Endothelial cell of umbilical vein (primary cell): ENCODE data around the gene MINDY3. TPM values are rescaled to one million over a fixed set of nuclear protein-coding genes. Genes with fewer than 3 reads are reported as not detected.

Source experiments
- BruUV-seq: library from RNA; stranded (reverse); fragments of 400-500 nt; replicated peaks from 2 replicates; lab custom pipeline; 2021; lab: Mats Ljungman, UMichigan
- CTCF ChIA-PET: fragments of 300-600, 350-600 bp; sonication (Branson Sonifier 250); formaldehyde crosslinking; loops from one replicate; lab custom pipeline; 2021; ENCODE audit warnings: antibody characterized with exemption, inconsistent platforms; lab: Charles Lee
- POLR2A ChIA-PET: fragments of 300-600, 350-600 bp; sonication (Branson Sonifier 250); formaldehyde crosslinking; loops from one replicate; lab custom pipeline; 2021; ENCODE audit warnings: antibody characterized with exemption, inconsistent platforms; lab: Charles Lee
- DNase-seq: peaks from one replicate; pipeline ENCODE4 v3.0.0-alpha.2; 2011; ENCODE audit warnings: low read depth, low spot score
- FAIRE-seq: peaks from 2 replicates; lab custom pipeline; 2011; peaks lifted over from hg19 to GRCh38; lab: Jason Lieb, UNC
- H2AFZ ChIP-seq: 2 replicates; pipeline ENCODE4 v1.6.0; 2012; ENCODE audit warnings: low read depth, low read length, control low read depth, inconsistent platforms
- H3K27ac ChIP-seq: 2 replicates; pipeline ENCODE4 v1.5.1; 2011; ENCODE audit warnings: low read depth, mild to moderate bottlenecking, control low read depth, low read length, moderate library complexity; ENCODE audit not compliant: insufficient read depth
- H3K27me3 ChIP-seq, 2 experiments: 2 replicates each; pipeline versions ENCODE4 v1.6.0 to v1.6.1; 2011; ENCODE audit warnings: low read length in 2 of 2, mixed read lengths in 1 of 2; ENCODE audit not compliant: control insufficient read depth in 2 of 2, insufficient read depth in 2 of 2
- H3K36me3 ChIP-seq, 2 experiments: 2 replicates in 1 of 2; 3 replicates in 1 of 2; pipeline ENCODE4 v1.5.1; 2011; ENCODE audit warnings: low read length in 2 of 2, mild to moderate bottlenecking in 1 of 2, moderate library complexity in 1 of 2; ENCODE audit not compliant: control insufficient read depth in 2 of 2, insufficient read depth in 2 of 2; ENCODE audit errors: extremely low read depth in 1 of 2
- H3K4me1 ChIP-seq: 3 replicates; pipeline ENCODE4 v1.5.1; 2011; ENCODE audit warnings: mild to moderate bottlenecking, low read length; ENCODE audit not compliant: control insufficient read depth, insufficient read depth; ENCODE audit errors: extremely low read depth
- H3K4me2 ChIP-seq: 2 replicates; pipeline ENCODE4 v1.6.1; 2011; ENCODE audit warnings: low read length, control low read depth, mixed read lengths; ENCODE audit not compliant: insufficient read depth
- H3K4me3 ChIP-seq, 3 experiments: fragments of 200-600 bp in 1 of 3; sonication (generic), shearing (Covaris generic) in 1 of 3; replicated peaks in 1 of 3; 2 replicates each; pipeline ENCODE4 v1.5.1; 2011 to 2016; ENCODE audit warnings: control low read depth in 3 of 3, low read length in 3 of 3, mild to moderate bottlenecking in 2 of 3, inconsistent platforms in 1 of 3, low read depth in 1 of 3, moderate library complexity in 1 of 3; ENCODE audit not compliant: insufficient read depth in 1 of 3
- H3K79me2 ChIP-seq: 2 replicates; pipeline ENCODE4 v1.6.0; 2012; ENCODE audit warnings: low read length, inconsistent platforms; ENCODE audit not compliant: control insufficient read depth, insufficient read depth
- H3K9ac ChIP-seq: replicated peaks from 2 replicates; pipeline ENCODE3; 2011; ENCODE audit warnings: low read length, control low read depth; ENCODE audit not compliant: insufficient read depth; ENCODE audit errors: extremely low read depth
- H3K9me1 ChIP-seq: replicated peaks from 3 replicates; pipeline ENCODE4 v1.6.0; 2011; ENCODE audit warnings: mild to moderate bottlenecking, low read length; ENCODE audit not compliant: control insufficient read depth, insufficient read depth; ENCODE audit errors: extremely low read depth
- H3K9me3 ChIP-seq: replicated peaks from 2 replicates; pipeline ENCODE4 v1.5.1; 2012; ENCODE audit warnings: low read length, inconsistent platforms; ENCODE audit not compliant: control insufficient read depth, insufficient read depth
- H4K20me1 ChIP-seq: replicated peaks from 2 replicates; pipeline ENCODE3; 2011; ENCODE audit warnings: mild to moderate bottlenecking, low read length; ENCODE audit not compliant: control insufficient read depth, insufficient read depth; ENCODE audit errors: extremely low read depth
- EZH2 ChIP-seq: IDR thresholded peaks from 2 replicates; pipeline ENCODE4 v1.6.1; 2012; ENCODE audit warnings: borderline replicate concordance, low read depth, mild to moderate bottlenecking, moderate library complexity, low read length, inconsistent platforms; ENCODE audit not compliant: severe bottlenecking
- FOS ChIP-seq: IDR thresholded peaks from 2 replicates; pipeline ENCODE4 v1.6.1; 2011; ENCODE audit warnings: mild to moderate bottlenecking, low read length, moderate library complexity, borderline replicate concordance; ENCODE audit not compliant: insufficient read depth
- GATA2 ChIP-seq: IDR thresholded peaks from 2 replicates; pipeline ENCODE4 v1.7.0; 2011; ENCODE audit warnings: low read depth, mild to moderate bottlenecking, moderate library complexity, mixed read lengths, low read length; ENCODE audit not compliant: insufficient read length, insufficient read depth
- JUN ChIP-seq: IDR thresholded peaks from 2 replicates; pipeline ENCODE4 v1.6.1; 2011; ENCODE audit warnings: borderline replicate concordance, low read depth; ENCODE audit not compliant: insufficient read length, insufficient read depth
- MYC ChIP-seq: IDR thresholded peaks from one replicate; pipeline ENCODE4 v1.6.1; 2011; ENCODE audit warnings: mild to moderate bottlenecking, low read depth, low read length
- POLR2A ChIP-seq: IDR thresholded peaks from 2 replicates; pipeline ENCODE4 v1.6.1; 2012; ENCODE audit warnings: low read depth, mild to moderate bottlenecking, control low read depth, low read length
- POLR2AphosphoS5 ChIP-seq: IDR thresholded peaks from 2 replicates; pipeline ENCODE4 v1.6.1; 2012; ENCODE audit warnings: low read depth, mild to moderate bottlenecking, control low read depth, low read length, moderate library complexity; ENCODE audit not compliant: insufficient read depth
- dilution Hi-C: fragments of 300-500 bp; cut with MboI; formaldehyde crosslinking; loops from one replicate; pipeline ENCODE4 v1.15.0; 2019; ENCODE audit warnings: low sequenced_read_pairs; ENCODE audit not compliant: extremely low pct_ligation_motif_present
- intact Hi-C: fragments of 100-400 bp; cut with micrococcal nuclease; formaldehyde crosslinking; loops from one replicate; pipeline ENCODE4 v1.10.0; 2022
- polyA plus RNA-seq, 4 experiments: library from polyadenylated mRNA; depleted of rRNA in 3 of 4; stranded (reverse) in 3 of 4; unstranded in 1 of 4; fragments of >200 nt; gene quantifications; 2 replicates each; pipeline versions ENCODE4 v1.2.1 to v1.2.3, GENCODE V29; 2011 to 2012; ENCODE audit warnings: missing spikeins in 1 of 4
- total RNA-seq: library from RNA; stranded (reverse); gene quantifications from 2 replicates; pipeline ENCODE4 v1.2.3, GENCODE V29; 2021
- TF ChIP-seq, protein P1 (sequence below): IDR thresholded peaks from 2 replicates; pipeline ENCODE4 v1.6.1; 2011; ENCODE audit not compliant: insufficient read depth, insufficient read length
- TF ChIP-seq, protein P2 (sequence below), 2 donors: IDR thresholded peaks; 1 replicate in 1 of 2; 2 replicates in 1 of 2; pipeline ENCODE4 v1.5.1; 2011; ENCODE audit warnings: low read length in 2 of 2, mild to moderate bottlenecking in 2 of 2, moderate library complexity in 2 of 2, control low read depth in 1 of 2, inconsistent platforms in 1 of 2, low read depth in 1 of 2; ENCODE audit not compliant: insufficient read depth in 1 of 2; ENCODE audit errors: extremely low read depth in 1 of 2

Gene MINDY3
- total and polyA plus RNA-seq, 2 donors (not counting 3 experiments of a cell fraction or from before 2014, with no cell fraction given), result 7.5 to 20.2 TPM

DNA sequence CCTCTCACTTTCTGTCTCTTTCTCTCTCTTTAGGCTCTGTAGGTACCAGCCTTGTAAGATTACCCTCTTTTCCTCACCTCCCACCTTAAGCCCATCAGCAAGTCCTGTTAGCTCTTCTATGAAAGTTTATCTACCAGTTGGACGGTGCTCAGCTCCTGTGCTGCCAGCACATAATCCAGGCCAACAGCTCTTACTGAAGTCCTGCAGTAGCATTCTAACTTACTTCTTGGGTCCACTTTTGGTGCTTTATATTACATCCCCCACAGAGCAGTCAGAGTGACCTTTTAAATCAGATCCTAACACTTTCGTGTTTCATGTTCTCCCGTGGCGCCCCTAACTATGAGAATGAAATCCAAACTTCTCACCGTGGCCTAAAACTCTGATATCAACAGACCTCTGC lies 101.7 kb downstream of the MINDY3 start:
- TF ChIP-seq FOS, result no peak
- no peak for TF ChIP-seq GATA2
- no peak for TF ChIP-seq EZH2
- TF ChIP-seq MYC, result no peak
- TF ChIP-seq, protein P1, sequence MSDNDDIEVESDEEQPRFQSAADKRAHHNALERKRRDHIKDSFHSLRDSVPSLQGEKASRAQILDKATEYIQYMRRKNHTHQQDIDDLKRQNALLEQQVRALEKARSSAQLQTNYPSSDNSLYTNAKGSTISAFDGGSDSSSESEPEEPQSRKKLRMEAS, result no peak
- TF ChIP-seq JUN, result no peak
- no peak for TF ChIP-seq POLR2A
- H3K9me1 ChIP-seq, result no peaks in the 10 kb centered on the region
- H3K79me2 ChIP-seq, result no peaks in the 10 kb centered on the region
- H3K4me2 ChIP-seq, result no peak overlapping the region
- H3K27ac ChIP-seq, result no peak overlapping the region
- no peaks in the 10 kb centered on the region for H3K36me3 ChIP-seq
- ChIA-PET CTCF (interaction anchor here (0.5 kb wide), 1 partner anchor 231 kb away, joined by 3 read pairs; no protein-coding TSS in a partner anchor), POLR2A (no interaction called here)
- peaks cover 8 to 24% of the 10 kb centered on the region in 2 experiments for H3K27me3 ChIP-seq
- intact Hi-C loops (no loop called here), dilution Hi-C loops (no loop called here)
- FAIRE-seq, result no peak
- H3K9ac ChIP-seq, result no peak overlapping the region
- no TSS peak for BruUV-seq
- H3K9me3 ChIP-seq, result no peaks in the 10 kb centered on the region
- no peaks in the 10 kb centered on the region for H3K4me1 ChIP-seq
- no peaks in the 10 kb centered on the region for H4K20me1 ChIP-seq
- H3K4me3 ChIP-seq, result no peak overlapping the region
- no peak overlapping the region for H2AFZ ChIP-seq
- DNase-seq, result no peak

DNA sequence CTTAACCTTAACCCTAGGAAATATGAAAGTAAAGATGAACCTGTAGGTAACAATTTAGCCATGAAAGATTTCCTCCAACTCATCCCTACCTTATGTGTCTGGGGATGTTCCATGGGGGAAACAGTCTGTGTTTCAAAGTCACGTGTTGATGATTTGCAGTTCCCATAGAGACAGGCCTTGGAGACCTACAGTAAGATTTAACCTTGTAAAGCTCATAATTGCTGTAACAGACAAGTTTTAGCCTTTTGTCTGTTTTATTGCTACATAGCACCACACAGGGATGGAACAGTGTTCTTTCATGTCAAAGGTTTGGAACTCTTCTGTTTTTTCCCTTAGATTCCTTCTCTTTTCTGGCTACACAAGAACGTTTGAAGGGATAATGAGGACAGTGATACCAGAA lies 105.4 kb downstream of the MINDY3 start:
- no peaks in the 10 kb centered on the region for H3K4me1 ChIP-seq
- H3K27ac ChIP-seq, result no peak overlapping the region
- TF ChIP-seq GATA2 (no peak), EZH2 (no peak), FOS (no peak), POLR2A (no peak), JUN (no peak), POLR2AphosphoS5 (no peak), MYC (no peak)
- TF ChIP-seq, protein P1, result no peak
- TF ChIP-seq, protein P2, sequence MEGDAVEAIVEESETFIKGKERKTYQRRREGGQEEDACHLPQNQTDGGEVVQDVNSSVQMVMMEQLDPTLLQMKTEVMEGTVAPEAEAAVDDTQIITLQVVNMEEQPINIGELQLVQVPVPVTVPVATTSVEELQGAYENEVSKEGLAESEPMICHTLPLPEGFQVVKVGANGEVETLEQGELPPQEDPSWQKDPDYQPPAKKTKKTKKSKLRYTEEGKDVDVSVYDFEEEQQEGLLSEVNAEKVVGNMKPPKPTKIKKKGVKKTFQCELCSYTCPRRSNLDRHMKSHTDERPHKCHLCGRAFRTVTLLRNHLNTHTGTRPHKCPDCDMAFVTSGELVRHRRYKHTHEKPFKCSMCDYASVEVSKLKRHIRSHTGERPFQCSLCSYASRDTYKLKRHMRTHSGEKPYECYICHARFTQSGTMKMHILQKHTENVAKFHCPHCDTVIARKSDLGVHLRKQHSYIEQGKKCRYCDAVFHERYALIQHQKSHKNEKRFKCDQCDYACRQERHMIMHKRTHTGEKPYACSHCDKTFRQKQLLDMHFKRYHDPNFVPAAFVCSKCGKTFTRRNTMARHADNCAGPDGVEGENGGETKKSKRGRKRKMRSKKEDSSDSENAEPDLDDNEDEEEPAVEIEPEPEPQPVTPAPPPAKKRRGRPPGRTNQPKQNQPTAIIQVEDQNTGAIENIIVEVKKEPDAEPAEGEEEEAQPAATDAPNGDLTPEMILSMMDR (IDR thresholded peaks at IDR 0.05; ENCODE audit: extremely low read depth in 1 of 2, insufficient read depth in 1 of 2, low read depth in 1 of 2, low read length in 2 of 2), result no peak
- H3K27me3 ChIP-seq, result peaks cover 8 to 24% of the 10 kb centered on the region in 2 experiments
- no peak overlapping the region for H2AFZ ChIP-seq
- no peaks in the 10 kb centered on the region for H4K20me1 ChIP-seq
- BruUV-seq, result no TSS peak
- H3K4me2 ChIP-seq, result no peak overlapping the region
- DNase-seq, result no peak
- no peaks in the 10 kb centered on the region for H3K9me3 ChIP-seq
- no peaks in the 10 kb centered on the region for H3K36me3 ChIP-seq
- no peak overlapping the region for H3K4me3 ChIP-seq
- POLR2A ChIA-PET, result no interaction called here
- intact Hi-C loops, result no loop called here
- no peak for FAIRE-seq
- no peaks in the 10 kb centered on the region for H3K79me2 ChIP-seq
- H3K9me1 ChIP-seq, result no peaks in the 10 kb centered on the region
- dilution Hi-C loops, result no loop called here
- CTCF ChIA-PET, result interaction anchor here (1.8 kb wide), 1 partner anchor 9 kb away, joined by 6 read pairs; no protein-coding TSS in a partner anchor
- H3K9ac ChIP-seq, result no peak overlapping the region
